Astrocyte (in vitro differentiated cells and primary cell): ENCODE results near the gene RNASEH2C.

Source experiments
- CTCF ChIP-seq: IDR thresholded peaks from 2 replicates; pipeline ENCODE4 v1.5.1; 2011; ENCODE audit warnings: low read depth, mild to moderate bottlenecking, inconsistent platforms, low read length, moderate library complexity; ENCODE audit not compliant: insufficient read depth
- EZH2 ChIP-seq: IDR thresholded peaks from 2 replicates; pipeline ENCODE4 v1.6.1; 2012; ENCODE audit warnings: mild to moderate bottlenecking, low read length, inconsistent platforms; ENCODE audit not compliant: insufficient read depth

DNA sequence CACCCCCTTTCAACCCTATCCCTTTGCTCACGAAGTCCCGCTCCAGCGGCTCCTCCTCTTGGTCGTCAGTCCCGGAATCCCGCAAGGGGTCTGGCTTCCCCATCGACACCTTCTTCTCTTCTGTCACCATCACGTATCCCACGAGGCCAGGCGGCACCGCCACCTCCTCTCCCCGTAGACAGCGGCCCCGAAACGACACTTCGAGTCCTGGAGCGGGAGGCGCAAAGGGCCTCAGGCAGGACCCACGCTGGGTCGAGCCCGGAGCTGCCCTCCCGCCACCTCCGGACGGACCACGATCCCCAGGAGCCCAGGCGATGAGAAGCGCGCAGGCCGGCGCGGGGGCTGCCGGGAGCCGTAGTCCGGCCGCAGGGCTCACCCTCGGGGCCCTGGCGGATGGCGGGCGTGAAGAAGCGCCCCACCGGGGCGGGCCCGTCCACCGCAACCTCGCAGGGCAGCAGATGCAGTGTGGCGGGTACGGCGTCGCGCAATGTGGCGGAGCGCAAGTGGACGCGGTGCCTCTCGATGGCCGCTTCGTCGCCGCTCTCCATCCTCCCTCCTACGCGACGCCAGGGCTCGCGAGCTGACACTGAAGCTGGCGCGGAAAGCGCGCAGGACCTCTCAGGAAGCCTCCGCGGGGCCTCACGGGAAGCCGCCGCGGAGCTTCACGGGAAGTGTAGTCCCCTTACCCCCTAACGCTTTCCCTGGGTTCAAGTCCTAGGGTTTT is at the start of gene RNASEH2C:
- TF ChIP-seq CTCF = no peak
- TF ChIP-seq EZH2 = no peak
